ENCODE measurements around the gene YIPF2.

The YIPF2 gene

GRCh38 chr19:10911579-10912363 lies 16.7 kb downstream of the YIPF2 start:
- DNase-seq (ENCODE audit: low spot score) (no peak), FAIRE-seq (no peak)

GRCh38 chr19:10908380-10908960 lies 20.0 kb downstream of the YIPF2 start:
- FAIRE-seq, result no peak
- no peak for DNase-seq (ENCODE audit: low spot score)

- FAIRE-seq (no peak), DNase-seq (ENCODE audit: low spot score) (no peak)
Measured at GRCh38 chr19:10907925-10908324, 20.5 kb downstream of the YIPF2 start.

GRCh38 chr19:10899151-10899653 lies 29.2 kb downstream of the YIPF2 start:
- FAIRE-seq (no peak), DNase-seq (ENCODE audit: low spot score) (no peak)

GRCh38 chr19:10898633-10899032 lies 29.8 kb downstream of the YIPF2 start:
- FAIRE-seq, result no peak
- no peak for DNase-seq (ENCODE audit: low spot score)

GRCh38 chr19:10896851-10897526 lies 31.4 kb downstream of the YIPF2 start:
- FAIRE-seq, result no peak
- no peak for DNase-seq (ENCODE audit: low spot score)

- no peak for FAIRE-seq
Measured at GRCh38 chr19:10895920-10896319, 32.5 kb downstream of the YIPF2 start.

GRCh38 chr19:10895363-10895762 lies 33.1 kb downstream of the YIPF2 start:
- DNase-seq (ENCODE audit: low spot score) (no peak), FAIRE-seq (no peak)

More at GRCh38 chr19:10895920-10896319, 32.5 kb downstream of the YIPF2 start:
- no peak for DNase-seq (ENCODE audit: low spot score)

GRCh38 chr19:10894911-10895213 lies 33.6 kb downstream of the YIPF2 start:
- no peak for FAIRE-seq
- no peak for DNase-seq (ENCODE audit: low spot score)

- no peak for DNase-seq (ENCODE audit: low spot score)
- no peak for FAIRE-seq
Measured at GRCh38 chr19:10892256-10892655, 36.2 kb downstream of the YIPF2 start.

- FAIRE-seq (no peak), DNase-seq (ENCODE audit: low spot score) (no peak)
Measured at GRCh38 chr19:10891405-10892086, 36.9 kb downstream of the YIPF2 start.

GRCh38 chr19:10889880-10890279 lies 38.6 kb downstream of the YIPF2 start:
- no peak for FAIRE-seq

GRCh38 chr19:10888421-10888866 lies 40.0 kb downstream of the YIPF2 start:
- FAIRE-seq, result no peak
- no peak for DNase-seq (ENCODE audit: low spot score)

More at GRCh38 chr19:10889880-10890279, 38.6 kb downstream of the YIPF2 start:
- no peak for DNase-seq (ENCODE audit: low spot score)

GRCh38 chr19:10887616-10888367 lies 40.6 kb downstream of the YIPF2 start:
- no peak for DNase-seq (ENCODE audit: low spot score)
- no peak for FAIRE-seq

GRCh38 chr19:10885201-10886169 lies 43.0 kb downstream of the YIPF2 start:
- FAIRE-seq (no peak), DNase-seq (ENCODE audit: low spot score) (no peak)

GRCh38 chr19:10884274-10884673 lies 44.2 kb downstream of the YIPF2 start:
- DNase-seq (ENCODE audit: low spot score) (no peak), FAIRE-seq (no peak)

GRCh38 chr19:10882108-10882457 lies 46.4 kb downstream of the YIPF2 start:
- FAIRE-seq (no peak), DNase-seq (ENCODE audit: low spot score) (no peak)

GRCh38 chr19:10881403-10882107 lies 46.9 kb downstream of the YIPF2 start:
- no peak for FAIRE-seq
- no peak for DNase-seq (ENCODE audit: low spot score)

GRCh38 chr19:10878253-10878652 lies 50.2 kb downstream of the YIPF2 start:
- no peak for DNase-seq (ENCODE audit: low spot score)
- FAIRE-seq, result no peak
